Lung (tissue), 12 donors: ENCODE measurements around the gene NELL2. TPM values are rescaled to one million over a fixed set of nuclear protein-coding genes. Genes with fewer than 3 reads are reported as not detected.

Experiments used
- ATAC-seq: fragments of 200-7000 bp; cut with Tn5 transposase; one replicate; pipeline ENCODE4 v1.9.1; 2020; ENCODE audit warnings: moderate number of reproducible peaks; ENCODE audit not compliant: insufficient read depth, low FRiP score
- DNase-seq, 3 donors: peaks; one replicate each; pipeline ENCODE4 v3.0.0-alpha.2; 2013 to 2017
- H3K27ac ChIP-seq, 2 donors: one replicate each; pipeline ENCODE4 v1.5.1; 2013; ENCODE audit warnings: mild to moderate bottlenecking in 2 of 2, moderate library complexity in 2 of 2, control low read depth in 1 of 2, inconsistent platforms in 1 of 2, low read depth in 1 of 2, low read length in 1 of 2
- H3K27me3 ChIP-seq, 3 donors: one replicate each; pipeline ENCODE4 v1.5.1; 2013; ENCODE audit warnings: low read length in 2 of 3; ENCODE audit not compliant: control insufficient read depth in 3 of 3, insufficient read depth in 3 of 3
- H3K36me3 ChIP-seq, 4 donors: one replicate each; pipeline ENCODE4 v1.5.1; 2013; ENCODE audit warnings: low read length in 4 of 4, mild to moderate bottlenecking in 1 of 4, moderate library complexity in 1 of 4; ENCODE audit not compliant: control insufficient read depth in 4 of 4, insufficient read depth in 4 of 4
- H3K4me1 ChIP-seq, 5 donors: one replicate each; pipeline ENCODE4 v1.5.1; 2013; ENCODE audit warnings: low read length in 5 of 5, mild to moderate bottlenecking in 2 of 5, moderate library complexity in 1 of 5; ENCODE audit not compliant: control insufficient read depth in 5 of 5, insufficient read depth in 5 of 5
- H3K4me3 ChIP-seq: one replicate; pipeline ENCODE4 v1.5.1; 2013; ENCODE audit warnings: mild to moderate bottlenecking, control low read depth, moderate library complexity
- H3K9ac ChIP-seq, 2 donors: one replicate each; pipeline ENCODE4 v1.5.1; 2013; ENCODE audit warnings: low read length in 2 of 2, control low read depth in 1 of 2; ENCODE audit not compliant: insufficient read depth in 1 of 2
- H3K9me3 ChIP-seq, 4 donors: one replicate each; pipeline ENCODE4 v1.5.1; 2013; ENCODE audit warnings: low read length in 3 of 4, mild to moderate bottlenecking in 1 of 4, moderate library complexity in 1 of 4; ENCODE audit not compliant: control insufficient read depth in 4 of 4, insufficient read depth in 3 of 4
- WGBS, 2 donors: extraction: QIAGEN DNeasy Blood & Tissue Kit; methylation state at CpG; one replicate each; pipeline ENCODE4 v1.1.7; 2013; 5-methylcytosine and 5-hydroxymethylcytosine counted together
- polyA plus RNA-seq, 2 donors: library from polyadenylated mRNA; stranded (reverse); fragments of 200-250 nt; gene quantifications; one replicate each; pipeline ENCODE4 v1.2.1, GENCODE V29; 2013
- total RNA-seq, 2 donors: library from RNA; depleted of rRNA in 1 of 2; stranded (reverse); fragments of >200 nt in 1 of 2; gene quantifications; one replicate each; pipeline ENCODE4 v1.2.1, GENCODE V29; 2014 to 2021
- TF ChIP-seq, protein P1 (sequence below): IDR thresholded peaks from 2 replicates; pipeline ENCODE4 v1.5.1; 2012; ENCODE audit warnings: mild to moderate bottlenecking; ENCODE audit errors: control extremely low read depth, extremely low read depth
- donor health status: control.
- donor health status: control.
- donor health status: Bipolar disorder and iron deficiency.
- donor health status: healthy.
- donor health status: DM: yes; HTN: yes; CAD: no.

The NELL2 gene
- total and polyA plus RNA-seq, 4 donors, result 2.2 to 15.9 (median 8.6) TPM

GRCh38 chr12:44873898-44874297, 2.2 kb downstream of the NELL2 start:
- peaks cover 4 to 40% (median 34%) of the 10 kb centered on the region in 3 donors for H3K27me3 ChIP-seq
- DNase-seq (peak in 2 of 3 donors; percentile 48 to 58), ATAC-seq (no peak)
- no peaks in the 10 kb centered on the region for H3K36me3 ChIP-seq
- no peak overlapping the region for H3K9ac ChIP-seq
- no peak overlapping the region for H3K27ac ChIP-seq
- H3K4me3 ChIP-seq, result no peak overlapping the region
- TF ChIP-seq, protein P1, sequence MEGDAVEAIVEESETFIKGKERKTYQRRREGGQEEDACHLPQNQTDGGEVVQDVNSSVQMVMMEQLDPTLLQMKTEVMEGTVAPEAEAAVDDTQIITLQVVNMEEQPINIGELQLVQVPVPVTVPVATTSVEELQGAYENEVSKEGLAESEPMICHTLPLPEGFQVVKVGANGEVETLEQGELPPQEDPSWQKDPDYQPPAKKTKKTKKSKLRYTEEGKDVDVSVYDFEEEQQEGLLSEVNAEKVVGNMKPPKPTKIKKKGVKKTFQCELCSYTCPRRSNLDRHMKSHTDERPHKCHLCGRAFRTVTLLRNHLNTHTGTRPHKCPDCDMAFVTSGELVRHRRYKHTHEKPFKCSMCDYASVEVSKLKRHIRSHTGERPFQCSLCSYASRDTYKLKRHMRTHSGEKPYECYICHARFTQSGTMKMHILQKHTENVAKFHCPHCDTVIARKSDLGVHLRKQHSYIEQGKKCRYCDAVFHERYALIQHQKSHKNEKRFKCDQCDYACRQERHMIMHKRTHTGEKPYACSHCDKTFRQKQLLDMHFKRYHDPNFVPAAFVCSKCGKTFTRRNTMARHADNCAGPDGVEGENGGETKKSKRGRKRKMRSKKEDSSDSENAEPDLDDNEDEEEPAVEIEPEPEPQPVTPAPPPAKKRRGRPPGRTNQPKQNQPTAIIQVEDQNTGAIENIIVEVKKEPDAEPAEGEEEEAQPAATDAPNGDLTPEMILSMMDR, result no peak
- H3K9me3 ChIP-seq, result peaks cover 0 to 5% (median 3%) of the 10 kb centered on the region in 4 donors
- H3K4me1 ChIP-seq, result peaks cover 0 to 21% (median 7%) of the 10 kb centered on the region in 5 donors
- 26 to 29% methylated on average over 1 of the region's 1 CpG for WGBS, 2 donors

GRCh38 chr12:44869503-44869902, 6.6 kb downstream of the NELL2 start:
- DNase-seq, result no peak
- H3K4me3 ChIP-seq, result no peak overlapping the region
- ATAC-seq, result no peak
- no peak overlapping the region for H3K9ac ChIP-seq
- TF ChIP-seq, protein P1, result no peak
- no peak overlapping the region for H3K27ac ChIP-seq
- peaks cover 0 to 21% (median 14%) of the 10 kb centered on the region in 3 donors for H3K27me3 ChIP-seq
- no peaks in the 10 kb centered on the region for H3K4me1 ChIP-seq
- peaks cover 0 to 5% (median 0%) of the 10 kb centered on the region in 4 donors for H3K9me3 ChIP-seq
- no peaks in the 10 kb centered on the region for H3K36me3 ChIP-seq

GRCh38 chr12:44863867-44864266, 12.2 kb downstream of the NELL2 start:
- H3K36me3 ChIP-seq, result no peaks in the 10 kb centered on the region
- DNase-seq, result no peak
- H3K4me3 ChIP-seq, result no peak overlapping the region
- H3K4me1 ChIP-seq, result no peaks in the 10 kb centered on the region
- no peak overlapping the region for H3K27ac ChIP-seq
- TF ChIP-seq, protein P1, result no peak
- H3K9ac ChIP-seq, result no peak overlapping the region
- H3K9me3 ChIP-seq, result peaks cover 0 to 6% (median 0%) of the 10 kb centered on the region in 4 donors
- H3K27me3 ChIP-seq, result no peaks in the 10 kb centered on the region
- WGBS, 2 donors, result 0 to 53% methylated on average over 2 of the region's 2 CpGs
- no peak for ATAC-seq
